ENCODE data around the gene EPHX1. TPM values are rescaled to one million over a fixed set of nuclear protein-coding genes. Genes with fewer than 3 reads are reported as not detected.

The EPHX1 gene
- total RNA-seq, 6 donors from 2014 or later, result 82.8 to 205 (median 141) TPM

DNA sequence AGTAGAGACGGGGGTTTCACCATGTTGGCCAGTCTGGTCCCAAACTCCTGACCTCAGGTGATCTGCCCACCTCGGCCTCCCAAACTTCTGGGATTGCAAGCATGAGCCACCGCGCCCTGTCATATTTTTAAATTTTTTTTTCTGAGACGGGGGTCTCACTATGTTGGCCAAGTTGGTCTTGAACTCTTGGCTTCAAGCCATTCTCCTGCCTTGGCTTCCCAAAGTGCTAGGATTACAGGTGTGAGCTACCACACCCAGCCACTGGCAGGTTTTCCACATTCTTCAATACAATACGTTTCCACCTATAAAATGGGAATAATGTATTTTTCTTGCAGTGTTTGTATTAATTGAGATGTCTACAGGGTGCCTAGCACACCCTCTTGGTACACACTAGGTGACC lies 82.4 kb downstream of the EPHX1 start:
- no peaks in the 10 kb centered on the region for H3K9me3 ChIP-seq
- DNase-seq (no peak), ATAC-seq (ENCODE audit: low FRiP score in 2 of 2) (no peak)
- H3K4me3 ChIP-seq, result no peak overlapping the region
- no peaks in the 10 kb centered on the region for H3K27me3 ChIP-seq
- H3K36me3 ChIP-seq, result no peaks in the 10 kb centered on the region
- WGBS, 2 donors, result 81 to 96% methylated on average over 6 of the region's 6 CpGs
- no peak for TF ChIP-seq CTCF (IDR thresholded peaks at IDR 0.05)
- no peak for TF ChIP-seq POLR2AphosphoS5 (IDR thresholded peaks at IDR 0.05)
- TF ChIP-seq POLR2A (IDR thresholded peaks at IDR 0.05), result no peak
- no peak for TF ChIP-seq EP300 (IDR thresholded peaks at IDR 0.05)
- H3K4me1 ChIP-seq, result peaks cover 0 to 11% (median 6%) of the 10 kb centered on the region in 4 donors
- no peak overlapping the region for H3K27ac ChIP-seq

Other genes with a start within 250 kb of the EPHX1 start
- gene ENAH, start 157.0 kb upstream of the EPHX1 start, total RNA-seq, result 10 to 100 TPM; 10.5 to 70.3 (median 33.8) TPM
- 100 to 1,000 TPM in 4 of 6 donors, 10 to 100 TPM in 2; 34.5 to 157 (median 125) TPM for gene SRP9, start 32.3 kb upstream of the EPHX1 start, total RNA-seq
- gene TMEM63A, start 72.3 kb downstream of the EPHX1 start, total RNA-seq, result 100 to 1,000 TPM in 4 of 6 donors, 10 to 100 TPM in 2; 57.9 to 244 (median 105) TPM
- under 1 TPM in 2 of 6 donors, not detected in 4; 0.47 to 0.69 TPM for gene LEFTY1, start 79.0 kb downstream of the EPHX1 start, total RNA-seq
- gene PYCR2, start 114.1 kb downstream of the EPHX1 start, total RNA-seq, result 100 to 1,000 TPM in 1 of 6 donors, 10 to 100 TPM in 5; 49.4 to 115 (median 69.6) TPM
- gene LEFTY2, start 131.1 kb downstream of the EPHX1 start, total RNA-seq, result 1 to 10 TPM in 1 of 6 donors, under 1 TPM in 3, not detected in 2; 0.44 to 2.9 (median 0.76) TPM
- 10 to 100 TPM; 12.1 to 27.8 (median 18.3) TPM for gene SDE2, start 189.2 kb downstream of the EPHX1 start, total RNA-seq

Measured in upper lobe of left lung (tissue), 6 donors.